Activated CD4-positive, alpha-beta T cell treated with anti-CD3 and anti-CD28 coated beads for 36 hours (primary cell): ENCODE measurements around the gene TNFSF9. TPM values are rescaled to one million over a fixed set of nuclear protein-coding genes. Genes with fewer than 3 reads are reported as not detected.

ENCODE experiments used
- ATAC-seq: fragments of 200-7000 bp; cut with Tn5 transposase; one replicate; pipeline ENCODE4 v1.10.0; 2021; ENCODE audit warnings: mild to moderate bottlenecking, moderate library complexity
- CTCF ChIA-PET: fragments of 350-600 bp; sonication (Branson Sonifier 250); formaldehyde crosslinking; loops from one replicate; lab custom pipeline; 2021; ENCODE audit warnings: antibody characterized with exemption; lab: Charles Lee
- POLR2A ChIA-PET: fragments of 350-600 bp; sonication (Branson Sonifier 250); formaldehyde crosslinking; loops from one replicate; lab custom pipeline; 2021; ENCODE audit warnings: antibody characterized with exemption, inconsistent platforms; lab: Charles Lee
- DNase-seq: peaks from one replicate; pipeline ENCODE4 v3.0.0-alpha.2; 2020
- H3K27ac Mint-ChIP-seq: one replicate; pipeline ENCODE4 v1.8.0; 2021; ENCODE audit warnings: mixed read lengths
- H3K27me3 Mint-ChIP-seq: one replicate; pipeline ENCODE4 v1.8.0; 2021; ENCODE audit warnings: mixed read lengths
- H3K36me3 Mint-ChIP-seq: one replicate; pipeline ENCODE4 v1.8.0; 2021; ENCODE audit warnings: low read depth, mixed read lengths
- H3K4me1 Mint-ChIP-seq: one replicate; pipeline ENCODE4 v1.8.0; 2021; ENCODE audit warnings: mixed read lengths
- H3K4me3 Mint-ChIP-seq: one replicate; pipeline ENCODE4 v1.8.0; 2021; ENCODE audit warnings: mild to moderate bottlenecking, moderate library complexity, mixed read lengths
- H3K9me3 Mint-ChIP-seq: one replicate; pipeline ENCODE4 v1.8.0; 2021; ENCODE audit warnings: low read depth, mixed read lengths
- intact Hi-C, 2 experiments: fragments of 100-400 bp; cut with DNase I in 1 of 2; cut with micrococcal nuclease in 1 of 2; formaldehyde crosslinking; loops; one replicate each; pipeline versions ENCODE4 v1.14.2 to v1.15.1; 2022 to 2024; cut with DNase I, micrococcal nuclease
- total RNA-seq, 2 experiments: library from RNA; stranded (reverse); gene quantifications; one replicate each; pipeline ENCODE4 v1.2.3, GENCODE V29; 2021

TNFSF9 gene
- total RNA-seq, 2 experiments from 2014 or later = 0.49 to 0.57 TPM

- no peak for ATAC-seq
- peaks cover 30% of the 10 kb centered on the region for H3K4me1 Mint-ChIP-seq
- H3K9me3 Mint-ChIP-seq = no peaks in the 10 kb centered on the region
- ChIA-PET POLR2A (no interaction called here), CTCF (interaction anchor here (1.0 to 1.4 kb wide), 2 partner anchors 56 to 341 kb away, joined by 3 to 6 read pairs; no protein-coding TSS in a partner anchor)
- H3K36me3 Mint-ChIP-seq = no peaks in the 10 kb centered on the region
- H3K27me3 Mint-ChIP-seq = no peaks in the 10 kb centered on the region
- no peak overlapping the region for H3K4me3 Mint-ChIP-seq
- no peak overlapping the region for H3K27ac Mint-ChIP-seq
- no peak for DNase-seq
- intact Hi-C loops = no loop called here
Measured at GRCh38 chr19:6522712-6523111, 8.1 kb upstream of the TNFSF9 start.

GRCh38 chr19:6524311-6524710 is 6.5 kb upstream of the TNFSF9 start:
- no peak overlapping the region for H3K4me3 Mint-ChIP-seq
- H3K4me1 Mint-ChIP-seq = peaks cover 19% of the 10 kb centered on the region
- intact Hi-C loops = no loop called here
- CTCF ChIA-PET = interaction anchor here (0.7 to 0.8 kb wide), 2 partner anchors 72 to 334 kb away, joined by 3 read pairs; no protein-coding TSS in a partner anchor
- no peak for ATAC-seq
- POLR2A ChIA-PET = interaction anchor here (0.6 kb wide), 1 partner anchor 100 kb away, joined by 7 read pairs; the partner anchor contains the start of gene KHSRP
- H3K9me3 Mint-ChIP-seq = no peaks in the 10 kb centered on the region
- no peaks in the 10 kb centered on the region for H3K36me3 Mint-ChIP-seq
- no peak for DNase-seq
- no peak overlapping the region for H3K27ac Mint-ChIP-seq
- H3K27me3 Mint-ChIP-seq = peaks cover 1% of the 10 kb centered on the region

- CTCF ChIA-PET = interaction anchor here (0.6 kb wide), 1 partner anchor 309 kb away, joined by 3 read pairs; no protein-coding TSS in a partner anchor
- DNase-seq (no peak), ATAC-seq (no peak)
- Mint-ChIP-seq H3K27ac (no peak overlapping the region), H3K9me3 (no peaks in the 10 kb centered on the region), H3K4me1 (peaks cover 30% of the 10 kb centered on the region), H3K4me3 (no peak overlapping the region), H3K36me3 (no peaks in the 10 kb centered on the region), H3K27me3 (peaks cover 28% of the 10 kb centered on the region)
- intact Hi-C loops = no loop called here
- POLR2A ChIA-PET = no interaction called here
Measured at GRCh38 chr19:6527893-6528543, 2.8 kb upstream of the TNFSF9 start.

GRCh38 chr19:6528544-6529121 is 2.2 kb upstream of the TNFSF9 start:
- CTCF ChIA-PET = interaction anchor here (0.6 kb wide), 1 partner anchor 310 kb away, joined by 3 read pairs; no protein-coding TSS in a partner anchor
- intact Hi-C loops = no loop called here

GRCh38 chr19:6529351-6529750 is 1.5 kb upstream of the TNFSF9 start:
- ATAC-seq (no peak), DNase-seq (no peak)
- H3K4me3 Mint-ChIP-seq = no peak overlapping the region
- no peak overlapping the region for H3K27ac Mint-ChIP-seq
- H3K36me3 Mint-ChIP-seq = no peaks in the 10 kb centered on the region
- intact Hi-C loops = no loop called here
- CTCF ChIA-PET = no interaction called here
- peaks cover 30% of the 10 kb centered on the region for H3K4me1 Mint-ChIP-seq
- H3K9me3 Mint-ChIP-seq = no peaks in the 10 kb centered on the region
- POLR2A ChIA-PET = no interaction called here
- peaks cover 34% of the 10 kb centered on the region for H3K27me3 Mint-ChIP-seq

More at GRCh38 chr19:6528544-6529121, 2.2 kb upstream of the TNFSF9 start:
- Mint-ChIP-seq H3K27ac (no peak overlapping the region), H3K27me3 (peaks cover 29% of the 10 kb centered on the region), H3K9me3 (no peaks in the 10 kb centered on the region), H3K4me3 (no peak overlapping the region), H3K4me1 (peaks cover 30% of the 10 kb centered on the region), H3K36me3 (no peaks in the 10 kb centered on the region)
- no peak for ATAC-seq
- POLR2A ChIA-PET = no interaction called here
- no peak for DNase-seq

GRCh38 chr19:6529937-6530385 is 865 bp upstream of the TNFSF9 start:
- peaks cover 30% of the 10 kb centered on the region for H3K4me1 Mint-ChIP-seq
- intact Hi-C loops = loop anchor here in 1 of 2 experiments (1.0 to 5.0 kb wide), 3 partner anchors 14 to 332 kb away; partner anchors contain the start of gene GPR108
- H3K9me3 Mint-ChIP-seq = no peaks in the 10 kb centered on the region
- peak overlapping the region; percentile 80 for H3K27ac Mint-ChIP-seq
- no peaks in the 10 kb centered on the region for H3K36me3 Mint-ChIP-seq
- peak overlapping the region; percentile 77 for H3K4me3 Mint-ChIP-seq
- CTCF ChIA-PET = no interaction called here
- POLR2A ChIA-PET = no interaction called here
- ATAC-seq (no peak), DNase-seq (no peak)
- peaks cover 36% of the 10 kb centered on the region for H3K27me3 Mint-ChIP-seq

- ATAC-seq (peak; percentile 1), DNase-seq (no peak)
- H3K27me3 Mint-ChIP-seq = peaks cover 36% of the 10 kb centered on the region
- H3K4me1 Mint-ChIP-seq = peaks cover 38% of the 10 kb centered on the region
- POLR2A ChIA-PET = interaction anchor here (0.7 kb wide), 1 partner anchor 626 kb away, joined by 3 read pairs; the partner anchor contains the start of gene VMAC
- no peak overlapping the region for H3K27ac Mint-ChIP-seq
- H3K4me3 Mint-ChIP-seq = peak overlapping the region; percentile 40
- CTCF ChIA-PET = interaction anchor here (0.6 to 1.0 kb wide), 2 partner anchors 49 to 626 kb away, joined by 3 to 4 read pairs; no protein-coding TSS in a partner anchor
- intact Hi-C loops = loop anchor here in 1 of 2 experiments (1.0 to 5.0 kb wide), 2 partner anchors 71 to 331 kb away; no protein-coding TSS in a partner anchor
- H3K36me3 Mint-ChIP-seq = no peaks in the 10 kb centered on the region
- H3K9me3 Mint-ChIP-seq = no peaks in the 10 kb centered on the region
Measured at GRCh38 chr19:6531163-6531955, 533 bp downstream of the TNFSF9 start.

GRCh38 chr19:6531956-6532243 is 1.1 kb downstream of the TNFSF9 start:
- H3K4me3 Mint-ChIP-seq = peak overlapping the region; percentile 40
- H3K36me3 Mint-ChIP-seq = no peaks in the 10 kb centered on the region
- peaks cover 44% of the 10 kb centered on the region for H3K4me1 Mint-ChIP-seq
- DNase-seq (no peak), ATAC-seq (no peak)
- CTCF ChIA-PET = interaction anchor here (0.6 kb wide), 1 partner anchor 625 kb away, joined by 3 read pairs; no protein-coding TSS in a partner anchor
- intact Hi-C loops = loop anchor here in 1 of 2 experiments (1.0 to 5.0 kb wide), 2 partner anchors 72 to 330 kb away; no protein-coding TSS in a partner anchor
- H3K27ac Mint-ChIP-seq = no peak overlapping the region
- H3K9me3 Mint-ChIP-seq = no peaks in the 10 kb centered on the region
- H3K27me3 Mint-ChIP-seq = peaks cover 36% of the 10 kb centered on the region
- POLR2A ChIA-PET = no interaction called here

GRCh38 chr19:6532244-6532999 is 1.6 kb downstream of the TNFSF9 start:
- peak; percentile 43 for DNase-seq
- no peak for ATAC-seq
- intact Hi-C loops = loop anchor here in 1 of 2 experiments (5.0 kb wide), 1 partner anchor 330 kb away; no protein-coding TSS in a partner anchor
- POLR2A ChIA-PET = no interaction called here
- H3K4me3 Mint-ChIP-seq = peak overlapping the region; percentile 40
- no peaks in the 10 kb centered on the region for H3K36me3 Mint-ChIP-seq
- CTCF ChIA-PET = no interaction called here
- H3K27me3 Mint-ChIP-seq = peaks cover 36% of the 10 kb centered on the region
- H3K27ac Mint-ChIP-seq = no peak overlapping the region
- H3K4me1 Mint-ChIP-seq = peaks cover 46% of the 10 kb centered on the region
- no peaks in the 10 kb centered on the region for H3K9me3 Mint-ChIP-seq

GRCh38 chr19:6533000-6533328 is 2.1 kb downstream of the TNFSF9 start:
- Mint-ChIP-seq H3K4me3 (peak overlapping the region; percentile 40), H3K9me3 (no peaks in the 10 kb centered on the region), H3K27ac (no peak overlapping the region), H3K27me3 (peaks cover 36% of the 10 kb centered on the region), H3K36me3 (no peaks in the 10 kb centered on the region), H3K4me1 (peaks cover 43% of the 10 kb centered on the region)
- no peak for DNase-seq
- intact Hi-C loops = loop anchor here in 1 of 2 experiments (5.0 kb wide), 1 partner anchor 329 kb away; no protein-coding TSS in a partner anchor
- ChIA-PET CTCF (no interaction called here), POLR2A (no interaction called here)
- no peak for ATAC-seq
